Ishikawa (cell line): ENCODE data around the gene ARHGAP12.

Experiments used
- CEBPB ChIP-seq: IDR thresholded peaks from 2 replicates; pipeline ENCODE4 v1.6.1; 2012
- CREB1 ChIP-seq: IDR thresholded peaks from 2 replicates; pipeline ENCODE4 v1.6.1; 2012; ENCODE audit warnings: low read depth
- EGR1 ChIP-seq: IDR thresholded peaks from 2 replicates; pipeline ENCODE4 v1.6.1; 2012
- EP300 ChIP-seq: IDR thresholded peaks from 2 replicates; pipeline ENCODE4 v1.6.1; 2012; ENCODE audit warnings: borderline replicate concordance
- FOXM1 ChIP-seq: IDR thresholded peaks from 2 replicates; pipeline ENCODE4 v1.6.1; 2012; ENCODE audit warnings: low read depth, borderline replicate concordance
- MAX ChIP-seq: IDR thresholded peaks from 2 replicates; pipeline ENCODE4 v1.6.1; 2012
- NFIC ChIP-seq: IDR thresholded peaks from 2 replicates; pipeline ENCODE4 v1.6.1; 2012
- RAD21 ChIP-seq: IDR thresholded peaks from 2 replicates; pipeline ENCODE4 v1.6.1; 2012; ENCODE audit warnings: low read depth
- REST ChIP-seq: IDR thresholded peaks from 2 replicates; pipeline ENCODE4 v1.6.1; 2012; ENCODE audit warnings: low read depth, mild to moderate bottlenecking
- TAF1 ChIP-seq: IDR thresholded peaks from 2 replicates; pipeline ENCODE4 v1.6.1; 2012; ENCODE audit warnings: low read depth, mild to moderate bottlenecking
- TCF12 ChIP-seq: IDR thresholded peaks from 2 replicates; pipeline ENCODE4 v1.6.1; 2012; ENCODE audit warnings: low read depth
- USF1 ChIP-seq: IDR thresholded peaks from 2 replicates; pipeline ENCODE4 v1.6.1; 2012
- YY1 ChIP-seq: IDR thresholded peaks from 2 replicates; pipeline ENCODE4 v1.6.1; 2012; ENCODE audit warnings: low read depth
- ZBTB7A ChIP-seq: IDR thresholded peaks from 2 replicates; pipeline ENCODE4 v1.6.1; 2012; ENCODE audit warnings: low read depth

GRCh38 chr10:31847515-31847914 lies 81.1 kb downstream of the ARHGAP12 start:
- TF ChIP-seq TAF1 (no peak), REST (no peak), EP300 (no peak), CREB1 (no peak), FOXM1 (no peak), YY1 (no peak), CEBPB (no peak), TCF12 (no peak), RAD21 (no peak), NFIC (no peak), MAX (no peak), USF1 (no peak), ZBTB7A (no peak), EGR1 (no peak)
